Smooth muscle cell (in vitro differentiated cells): ENCODE results near the gene MEX3C. TPM values are rescaled to one million over a fixed set of nuclear protein-coding genes. Genes with fewer than 3 reads are reported as not detected.

ENCODE experiments used
- DNase-seq: peaks from one replicate; lab custom pipeline; 2025; ENCODE audit not compliant: unreplicated experiment; lab: John Stamatoyannopoulos, UW
- H2AFZ ChIP-seq: fragments of 200-600 bp; sonication (generic); 2 replicates; pipeline ENCODE4 v1.6.0; 2016; ENCODE audit warnings: antibody characterized with exemption, low read depth, mild to moderate bottlenecking
- H3F3A ChIP-seq: fragments of 200-600 bp; sonication (generic); 2 replicates; pipeline ENCODE4 v1.6.0; 2017; ENCODE audit warnings: antibody characterized with exemption, low read depth
- H3K27ac ChIP-seq: fragments of 200-600 bp; sonication (generic); 2 replicates; pipeline ENCODE4 v1.5.1; 2016; ENCODE audit warnings: low read depth, mild to moderate bottlenecking
- H3K27me3 ChIP-seq: fragments of 200-600 bp; sonication (generic); 2 replicates; pipeline ENCODE4 v1.6.1; 2016; ENCODE audit warnings: low read depth, mild to moderate bottlenecking
- H3K36me3 ChIP-seq: fragments of 200-600 bp; sonication (generic); 2 replicates; pipeline ENCODE4 v1.5.1; 2016; ENCODE audit warnings: low read depth
- H3K4me1 ChIP-seq: fragments of 200-600 bp; sonication (generic); 2 replicates; pipeline ENCODE4 v1.5.1; 2016; ENCODE audit warnings: low read depth
- H3K4me2 ChIP-seq: fragments of 200-600 bp; sonication (generic); 2 replicates; pipeline ENCODE4 v1.6.0; 2016; ENCODE audit warnings: mild to moderate bottlenecking
- H3K4me3 ChIP-seq: fragments of 200-600 bp; sonication (generic); 2 replicates; pipeline ENCODE4 v1.5.1; 2016; ENCODE audit warnings: mild to moderate bottlenecking
- H3K79me2 ChIP-seq: fragments of 200-600 bp; sonication (generic); 2 replicates; pipeline ENCODE4 v1.6.0; 2016; ENCODE audit warnings: low read depth, mild to moderate bottlenecking
- H3K9ac ChIP-seq: fragments of 200-600 bp; sonication (generic); 2 replicates; pipeline ENCODE4 v1.6.0; 2016; ENCODE audit warnings: low read depth
- H3K9me3 ChIP-seq: fragments of 200-600 bp; sonication (generic); replicated peaks from 2 replicates; pipeline ENCODE4 v1.5.1; 2016; ENCODE audit warnings: low read depth
- H4K20me1 ChIP-seq: fragments of 200-600 bp; sonication (generic); 2 replicates; pipeline ENCODE4 v1.6.0; 2016; ENCODE audit warnings: low read depth
- WGBS: methylation state at CpG from one replicate; pipeline ENCODE4 v1.1.7; 2016; ENCODE audit warnings: low lambda C conversion rate; 5-methylcytosine and 5-hydroxymethylcytosine counted together
- polyA plus RNA-seq: library from polyadenylated mRNA; unstranded; fragments of >200 nt; fragmentation: Nextera tagmentation; extraction: Ambion mirVana; gene quantifications from 2 replicates; pipeline ENCODE4 v1.2.1, GENCODE V29; 2016
- total RNA-seq: library from RNA; depleted of rRNA; stranded (reverse); fragments of >200 nt; gene quantifications from 2 replicates; pipeline ENCODE4 v1.2.3, GENCODE V29; 2014
- TF ChIP-seq, protein P1 (sequence below): fragments of 200-600 bp; sonication (generic); IDR thresholded peaks from 2 replicates; pipeline ENCODE4 v1.5.1; 2017; ENCODE audit warnings: borderline replicate concordance, mild to moderate bottlenecking, antibody characterized with exemption; ENCODE audit not compliant: insufficient read depth, poor library complexity, severe bottlenecking

MEX3C gene
- total and polyA plus RNA-seq, 2 experiments from 2014 or later: 34.4 to 81.4 TPM

DNA sequence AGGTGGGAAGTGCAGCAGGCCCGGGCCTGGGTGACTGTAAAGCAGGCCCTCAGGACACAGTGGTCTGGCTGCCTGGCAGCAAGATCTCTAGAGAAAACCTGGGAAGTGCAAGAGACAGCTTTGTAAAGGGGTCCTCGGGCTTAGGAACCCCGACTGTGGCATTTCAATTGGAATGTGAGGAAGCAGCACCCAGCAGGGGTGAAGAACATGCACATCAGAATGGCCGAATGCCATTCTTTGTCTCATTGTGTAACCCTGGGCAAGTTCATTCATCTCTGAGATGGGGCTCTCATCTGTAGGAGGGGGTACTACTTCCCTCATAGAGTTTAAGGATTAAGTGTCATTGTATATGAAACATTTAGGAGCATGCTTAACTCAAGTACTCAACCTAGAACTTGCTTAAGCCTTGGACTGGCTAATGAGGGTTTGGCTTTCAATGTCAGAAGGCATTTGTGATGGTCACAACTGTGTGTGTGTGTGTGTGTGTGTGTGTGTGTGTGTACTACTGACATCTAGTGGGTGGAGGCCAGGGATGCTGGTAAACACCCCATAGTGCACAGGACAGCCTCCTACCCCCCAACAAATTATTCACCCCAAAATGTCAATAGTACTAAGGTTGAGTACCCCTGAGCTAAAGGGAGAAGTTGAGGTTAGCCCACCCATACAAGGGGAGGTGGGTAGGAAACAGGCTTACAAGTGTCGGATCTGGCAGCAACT lies 29.3 kb downstream of the MEX3C start:
- no peak overlapping the region for H3K9ac ChIP-seq

GRCh38 chr18:51165296-51165695 lies 32.2 kb downstream of the MEX3C start:
- no peak for DNase-seq
- H3K4me2 ChIP-seq: no peak overlapping the region
- H3K27me3 ChIP-seq: no peaks in the 10 kb centered on the region

More for the DNA sequence above, 29.3 kb downstream of the MEX3C start:
- Histone ChIP-seq H4K20me1 (peaks cover 46% of the 10 kb centered on the region), H3K4me2 (no peak overlapping the region), H3K4me1 (peaks cover 8% of the 10 kb centered on the region), H3K27ac (no peak overlapping the region), H3F3A (peaks cover 15% of the 10 kb centered on the region), H3K79me2 (peaks cover 16% of the 10 kb centered on the region), H2AFZ (no peak overlapping the region), H3K4me3 (no peak overlapping the region), H3K9me3 (no peaks in the 10 kb centered on the region), H3K36me3 (no peaks in the 10 kb centered on the region), H3K27me3 (no peaks in the 10 kb centered on the region)
- TF ChIP-seq, protein P1, sequence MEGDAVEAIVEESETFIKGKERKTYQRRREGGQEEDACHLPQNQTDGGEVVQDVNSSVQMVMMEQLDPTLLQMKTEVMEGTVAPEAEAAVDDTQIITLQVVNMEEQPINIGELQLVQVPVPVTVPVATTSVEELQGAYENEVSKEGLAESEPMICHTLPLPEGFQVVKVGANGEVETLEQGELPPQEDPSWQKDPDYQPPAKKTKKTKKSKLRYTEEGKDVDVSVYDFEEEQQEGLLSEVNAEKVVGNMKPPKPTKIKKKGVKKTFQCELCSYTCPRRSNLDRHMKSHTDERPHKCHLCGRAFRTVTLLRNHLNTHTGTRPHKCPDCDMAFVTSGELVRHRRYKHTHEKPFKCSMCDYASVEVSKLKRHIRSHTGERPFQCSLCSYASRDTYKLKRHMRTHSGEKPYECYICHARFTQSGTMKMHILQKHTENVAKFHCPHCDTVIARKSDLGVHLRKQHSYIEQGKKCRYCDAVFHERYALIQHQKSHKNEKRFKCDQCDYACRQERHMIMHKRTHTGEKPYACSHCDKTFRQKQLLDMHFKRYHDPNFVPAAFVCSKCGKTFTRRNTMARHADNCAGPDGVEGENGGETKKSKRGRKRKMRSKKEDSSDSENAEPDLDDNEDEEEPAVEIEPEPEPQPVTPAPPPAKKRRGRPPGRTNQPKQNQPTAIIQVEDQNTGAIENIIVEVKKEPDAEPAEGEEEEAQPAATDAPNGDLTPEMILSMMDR: no peak
- DNase-seq: no peak
- 69% methylated on average over 5 of the region's 5 CpGs for WGBS

GRCh38 chr18:51164761-51165281 lies 32.7 kb downstream of the MEX3C start:
- peaks cover 2% of the 10 kb centered on the region for H3F3A ChIP-seq
- H3K27me3 ChIP-seq: no peaks in the 10 kb centered on the region
- H3K4me2 ChIP-seq: no peak overlapping the region
- H3K79me2 ChIP-seq: no peaks in the 10 kb centered on the region
- peaks cover 12% of the 10 kb centered on the region for H4K20me1 ChIP-seq
- H3K4me1 ChIP-seq: peaks cover 8% of the 10 kb centered on the region
- 96% methylated on average over 2 of the region's 2 CpGs for WGBS
- no peaks in the 10 kb centered on the region for H3K9me3 ChIP-seq
- no peaks in the 10 kb centered on the region for H3K36me3 ChIP-seq
- no peak overlapping the region for H3K4me3 ChIP-seq
- TF ChIP-seq, protein P1: no peak
- no peak for DNase-seq
- no peak overlapping the region for H3K27ac ChIP-seq
- no peak overlapping the region for H3K9ac ChIP-seq
- H2AFZ ChIP-seq: no peak overlapping the region

More at GRCh38 chr18:51165296-51165695, 32.2 kb downstream of the MEX3C start:
- Histone ChIP-seq H3K4me1 (peaks cover 8% of the 10 kb centered on the region), H3K36me3 (no peaks in the 10 kb centered on the region), H3K27ac (no peak overlapping the region), H3K4me3 (no peak overlapping the region), H3F3A (peaks cover 2% of the 10 kb centered on the region), H3K9ac (no peak overlapping the region), H3K9me3 (no peaks in the 10 kb centered on the region), H4K20me1 (peaks cover 17% of the 10 kb centered on the region), H2AFZ (no peak overlapping the region), H3K79me2 (no peaks in the 10 kb centered on the region)
- TF ChIP-seq, protein P1: no peak
- 100% methylated on average over 2 of the region's 2 CpGs for WGBS
